ENCODE results near the gene NCOA6.
"Not testable (repeated sequence)": the region's sequence is repeated elsewhere in the genome, so short reads cannot be mapped to it uniquely, and the experiment has no call there.

Gene NCOA6

DNA sequence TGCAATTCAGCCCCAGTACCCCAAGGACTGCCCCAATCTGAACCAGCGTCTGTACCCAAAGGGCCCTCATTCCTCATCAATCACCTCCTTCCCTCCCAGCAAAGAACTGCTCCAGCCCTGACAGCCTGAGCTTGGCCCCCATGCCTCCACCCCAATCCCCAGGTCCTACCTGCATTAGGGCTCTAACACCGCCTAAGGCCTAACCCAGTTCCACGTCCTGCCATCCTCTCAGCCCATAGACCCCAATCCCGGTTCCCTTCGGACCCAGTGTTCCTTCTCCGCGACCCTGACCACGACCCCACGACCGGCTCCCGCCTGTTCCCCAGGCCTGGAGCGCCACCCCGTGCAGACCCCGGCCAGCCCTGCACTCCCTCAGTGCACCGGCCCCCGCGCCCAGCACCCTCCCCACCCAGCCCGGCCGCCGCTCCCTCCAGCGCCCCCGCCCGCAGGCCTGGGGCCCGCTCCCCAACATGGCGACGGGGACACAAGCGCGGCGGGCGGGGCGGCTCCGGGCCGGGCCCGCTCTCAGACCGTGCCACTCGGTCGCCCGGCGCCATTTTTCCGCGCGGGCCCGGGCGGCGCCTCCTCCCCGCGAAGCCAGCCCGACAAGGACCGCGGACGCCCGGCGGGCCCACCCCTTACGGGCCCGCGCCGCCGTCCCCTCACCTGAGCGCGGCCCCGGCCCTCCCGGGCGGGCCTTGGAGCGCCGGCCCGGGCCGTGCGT is 483 bp downstream of the NCOA6 start:
- peak; percentile 69 to 72 for DNase-seq

GRCh38 chr20:34824452-34824805 is 1.0 kb downstream of the NCOA6 start:
- DNase-seq: peak; percentile 79 to 80

GRCh38 chr20:34824026-34824425 is 1.4 kb downstream of the NCOA6 start:
- no peak for DNase-seq

DNA sequence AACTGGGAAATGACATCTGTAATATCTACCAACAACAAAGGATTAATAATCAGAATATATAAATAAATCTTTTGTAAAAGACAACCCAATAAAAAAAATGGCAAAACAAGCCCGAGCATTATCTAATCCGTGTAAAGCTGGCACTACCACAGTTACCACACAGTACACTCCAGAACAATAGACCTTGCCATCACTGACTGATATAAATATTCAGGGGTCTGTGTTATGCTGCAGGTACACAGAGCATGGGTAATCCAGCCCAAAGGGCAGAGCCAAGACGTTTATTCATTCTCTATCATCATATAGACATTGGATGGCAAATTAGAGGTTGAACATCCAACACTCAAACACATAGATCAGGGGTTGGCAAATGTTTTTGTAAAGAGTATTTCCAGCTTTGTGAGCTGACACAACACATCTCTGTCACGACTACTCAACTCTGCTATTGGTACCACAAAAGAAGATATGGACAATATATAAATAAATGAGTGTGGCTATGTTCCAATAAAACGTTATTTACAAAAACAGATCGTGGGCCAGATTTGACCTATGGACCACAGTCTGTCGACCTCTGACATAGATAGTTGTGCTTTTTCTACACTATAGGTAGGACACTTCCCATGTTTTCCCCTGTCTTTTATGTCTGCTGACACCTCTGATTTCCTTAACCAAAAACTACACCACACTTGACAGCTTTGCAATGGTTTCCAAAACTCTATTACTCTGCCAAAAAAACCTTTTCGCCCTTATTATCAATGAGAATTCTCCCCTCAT is 4.5 kb downstream of the NCOA6 start:
- no peak for DNase-seq

GRCh38 chr20:34817801-34818200 is 7.7 kb downstream of the NCOA6 start:
- no peak for DNase-seq

DNA sequence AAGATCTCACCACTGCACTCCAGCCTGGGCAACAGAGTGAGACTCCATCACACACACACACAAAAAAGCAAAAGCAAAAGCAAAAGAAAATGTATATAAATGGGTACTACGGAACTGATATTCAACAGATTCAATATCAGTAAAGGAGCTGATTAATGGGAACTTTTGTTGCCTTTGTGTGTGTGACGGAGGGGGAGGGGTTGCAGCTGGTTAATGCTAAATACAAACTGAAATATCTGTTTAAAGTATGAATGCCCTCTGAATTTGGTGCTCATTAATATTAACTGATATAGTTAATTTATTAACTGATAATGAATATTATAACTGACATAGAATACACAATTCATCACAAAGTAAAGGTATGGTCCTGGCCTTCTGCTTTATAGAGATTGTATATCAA is 8.4 kb downstream of the NCOA6 start:
- no peak for DNase-seq

- no peak for DNase-seq
These were observed 9.8 kb downstream of the NCOA6 start for GRCh38 chr20:34815636-34816035.

DNA sequence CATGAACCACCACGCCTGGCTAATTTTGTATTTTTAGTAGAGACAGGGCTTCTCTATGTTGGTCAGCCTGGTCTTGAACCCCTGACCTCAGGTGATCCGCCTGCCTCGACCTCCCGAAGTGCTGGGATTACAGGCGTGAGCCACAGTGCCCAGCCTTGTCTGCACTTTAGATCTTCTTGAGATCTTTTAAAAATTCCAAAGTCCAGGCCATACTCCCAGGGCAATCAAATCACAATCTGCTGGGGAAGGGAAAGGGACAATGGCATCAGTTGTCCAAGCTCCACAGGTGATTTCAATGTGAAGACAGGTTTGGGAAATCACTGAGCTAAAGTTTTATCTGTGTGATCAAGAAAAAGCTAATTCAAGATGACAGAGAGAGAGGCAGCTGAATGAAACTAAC is 16.9 kb downstream of the NCOA6 start:
- DNase-seq: no peak

- not testable (repeated sequence) for DNase-seq
These were observed 17.4 kb downstream of the NCOA6 start for GRCh38 chr20:34807944-34808465.

DNA sequence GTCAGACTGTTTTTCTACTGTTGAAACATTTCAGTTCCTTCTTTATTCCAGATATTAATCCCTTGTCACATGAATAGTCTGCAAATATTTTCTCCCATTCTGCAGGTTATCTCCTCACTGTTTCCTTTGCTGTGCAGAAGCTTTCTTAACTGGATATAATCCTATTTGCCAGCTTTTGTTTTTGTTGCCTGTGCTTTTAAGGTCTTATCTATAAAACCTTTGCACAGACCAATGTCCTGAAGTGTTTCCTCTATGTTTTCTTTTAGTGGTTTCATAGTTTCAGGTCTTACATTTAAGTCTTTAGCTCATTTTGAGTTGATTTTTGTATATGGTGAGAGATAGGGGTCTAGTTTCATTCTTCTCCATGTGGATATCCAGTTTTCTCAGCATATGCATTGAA is 19.2 kb downstream of the NCOA6 start:
- no peak for DNase-seq

- DNase-seq: no peak
These were observed 26.6 kb downstream of the NCOA6 start for GRCh38 chr20:34798871-34799270.

- DNase-seq: no peak
These were observed 27.1 kb downstream of the NCOA6 start for GRCh38 chr20:34798328-34798727.

DNA sequence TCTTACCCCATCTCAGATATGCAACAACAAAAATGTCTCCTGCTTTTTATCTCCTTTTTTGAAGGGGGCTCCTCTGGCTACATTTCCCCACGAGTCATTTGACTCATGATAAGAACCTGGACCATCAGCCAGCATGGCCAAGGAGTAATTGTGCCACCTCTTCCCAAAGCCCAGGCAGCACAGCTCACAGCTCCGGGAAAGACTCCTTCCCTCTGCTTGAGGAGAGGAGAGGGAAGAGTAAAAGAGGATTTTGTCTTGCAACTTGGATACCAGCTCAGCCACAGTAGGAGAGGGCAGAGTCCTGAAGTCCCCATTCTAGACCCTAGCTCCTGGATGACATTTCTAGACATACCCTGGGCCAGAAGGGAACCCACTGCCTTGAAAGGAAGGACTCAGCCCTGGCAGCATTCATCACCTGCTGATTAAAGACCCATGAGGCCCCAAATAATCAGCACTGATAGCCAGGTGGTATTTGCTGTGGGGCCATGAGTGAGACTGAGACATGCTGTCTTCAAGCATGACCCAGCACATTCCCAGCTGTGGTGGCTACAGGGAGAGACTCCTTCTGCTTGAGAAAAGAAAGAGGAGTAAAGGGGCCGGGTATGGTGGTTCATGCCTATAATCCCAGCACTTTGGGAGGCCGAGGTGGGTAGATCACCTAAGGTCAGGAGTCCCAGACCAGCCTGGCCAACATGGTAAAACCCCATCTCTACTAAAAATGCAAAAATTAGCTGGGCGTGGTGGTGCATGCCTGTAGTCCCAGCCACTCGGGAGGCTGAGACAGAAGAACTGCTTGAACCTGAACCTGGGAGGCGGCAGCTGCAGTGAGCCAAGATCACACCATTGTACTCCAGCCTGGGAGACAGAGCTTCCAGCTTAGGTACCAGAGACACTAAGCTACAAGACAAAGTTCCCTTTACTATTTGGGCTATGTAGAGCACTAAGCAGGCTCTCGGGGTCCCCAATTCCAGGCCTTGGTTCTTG is 28.1 kb downstream of the NCOA6 start:
- DNase-seq: no peak

DNA sequence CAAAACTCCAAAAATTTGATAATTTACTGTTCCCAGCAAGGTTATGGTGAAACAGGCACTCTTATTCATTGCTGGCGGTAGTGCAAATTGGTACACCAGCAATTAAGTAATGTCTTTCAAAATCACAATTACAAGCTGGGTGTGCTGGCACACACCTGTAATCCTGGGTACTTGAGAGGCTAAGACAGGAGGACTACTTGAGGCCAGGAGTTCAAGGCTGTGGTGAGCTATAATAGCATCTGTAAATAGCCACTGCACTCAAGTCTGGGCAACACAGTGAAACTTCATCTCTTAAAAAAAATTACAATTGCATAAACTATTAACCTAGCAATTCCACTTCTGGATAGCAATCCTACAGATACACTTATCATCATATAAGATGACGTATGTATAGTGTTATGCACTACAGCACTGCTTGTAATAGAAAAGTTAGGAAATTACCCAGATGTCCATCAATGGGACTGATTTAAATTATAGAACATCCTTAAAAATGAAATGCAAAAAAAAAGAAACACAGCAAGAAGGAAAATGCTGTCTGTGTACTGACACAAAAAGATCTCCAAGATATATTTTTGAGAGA is 31.4 kb downstream of the NCOA6 start:
- DNase-seq: no peak

DNA sequence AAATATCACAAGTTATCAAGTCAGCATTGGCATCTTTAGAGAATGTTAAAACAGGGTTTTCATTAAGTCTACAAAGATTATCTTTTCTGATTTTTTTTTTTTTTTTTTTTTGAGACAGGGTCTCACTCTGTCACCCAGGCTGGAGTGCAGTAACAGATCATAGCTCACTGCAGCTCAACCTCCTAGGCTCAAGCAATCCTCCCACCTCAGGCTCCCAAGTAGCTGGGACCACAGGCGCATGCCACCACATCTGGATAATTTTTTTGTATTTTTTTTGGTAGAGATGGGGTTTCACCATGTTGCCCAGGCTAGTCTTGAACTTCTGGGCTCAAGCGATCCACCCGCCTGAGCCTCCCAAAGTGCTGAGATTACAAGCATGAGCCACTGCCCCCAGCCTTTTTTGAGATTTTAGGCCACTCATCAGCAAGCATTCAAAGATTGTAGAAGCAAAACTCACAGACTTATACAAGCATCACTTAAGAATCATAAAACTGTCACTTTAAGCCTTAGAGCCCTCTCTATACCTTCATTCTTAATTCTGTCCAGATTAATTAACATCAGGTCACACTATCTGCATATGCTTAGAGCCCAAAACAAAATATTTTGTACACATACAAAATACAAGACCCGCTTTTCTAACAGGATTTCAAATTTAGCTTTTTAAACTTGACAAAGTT is 32.6 kb downstream of the NCOA6 start:
- no peak for DNase-seq

- DNase-seq: no peak
These were observed 34.0 kb downstream of the NCOA6 start for GRCh38 chr20:34791289-34792020.

DNA sequence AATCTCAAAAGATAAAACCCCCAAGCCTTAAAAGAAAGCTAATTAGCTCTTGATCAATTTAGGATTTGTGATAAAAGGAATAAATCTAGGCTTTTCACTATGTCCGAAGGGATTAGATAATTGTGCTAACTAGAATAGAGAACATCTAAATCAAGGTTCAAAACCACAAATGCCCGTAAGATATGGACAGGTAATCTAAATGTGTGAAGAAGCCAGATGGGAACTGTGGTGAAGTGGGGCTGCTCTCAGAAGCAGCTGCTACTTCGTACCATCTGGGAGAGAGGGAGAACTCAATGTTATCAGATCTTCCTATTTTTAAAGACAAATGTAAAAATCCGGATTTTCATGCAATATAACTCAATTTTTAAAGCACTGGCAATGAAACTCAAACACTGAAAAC is 44.2 kb downstream of the NCOA6 start:
- DNase-seq: no peak

DNA sequence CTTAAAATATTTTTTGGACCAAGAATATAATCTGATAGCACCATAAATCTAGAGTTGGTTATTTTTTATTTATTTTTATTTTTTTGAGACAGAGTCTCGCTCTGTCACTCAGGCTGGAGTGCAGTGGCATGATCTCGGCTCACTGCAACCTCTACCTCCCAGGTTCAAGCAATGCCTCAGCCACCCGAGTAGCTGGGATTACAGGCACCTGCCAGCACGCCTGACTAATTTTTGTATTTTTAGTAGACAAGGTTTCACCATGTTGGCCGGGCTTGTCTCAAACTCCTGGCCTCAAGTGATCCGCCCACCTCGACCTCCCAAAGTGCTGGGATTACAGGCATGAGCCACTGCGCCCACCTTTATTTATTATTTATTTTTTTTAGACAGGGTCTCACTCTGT is 45.2 kb downstream of the NCOA6 start:
- DNase-seq: not testable (repeated sequence)

DNA sequence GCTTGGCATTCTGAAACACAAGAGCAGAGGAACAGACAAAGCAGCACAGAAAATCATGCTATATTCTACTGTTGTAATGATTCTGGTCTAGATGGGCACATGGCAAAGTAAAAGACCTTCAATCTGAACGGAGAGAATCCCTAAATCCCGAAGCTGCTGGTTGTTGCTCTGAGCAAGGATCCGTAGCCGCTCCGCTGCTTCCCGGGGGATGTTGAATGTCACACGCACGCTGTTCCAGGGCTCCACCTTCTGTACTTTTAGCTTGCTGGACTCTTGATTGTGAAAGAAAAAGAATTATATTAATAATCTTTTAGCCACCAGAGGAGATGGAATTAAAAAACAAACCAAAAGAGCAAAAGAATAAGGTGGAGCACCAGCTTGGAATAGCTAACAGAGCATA is 49.3 kb downstream of the NCOA6 start:
- DNase-seq: no peak

GRCh38 chr20:34774886-34775285 is 50.6 kb downstream of the NCOA6 start:
- no peak for DNase-seq

DNA sequence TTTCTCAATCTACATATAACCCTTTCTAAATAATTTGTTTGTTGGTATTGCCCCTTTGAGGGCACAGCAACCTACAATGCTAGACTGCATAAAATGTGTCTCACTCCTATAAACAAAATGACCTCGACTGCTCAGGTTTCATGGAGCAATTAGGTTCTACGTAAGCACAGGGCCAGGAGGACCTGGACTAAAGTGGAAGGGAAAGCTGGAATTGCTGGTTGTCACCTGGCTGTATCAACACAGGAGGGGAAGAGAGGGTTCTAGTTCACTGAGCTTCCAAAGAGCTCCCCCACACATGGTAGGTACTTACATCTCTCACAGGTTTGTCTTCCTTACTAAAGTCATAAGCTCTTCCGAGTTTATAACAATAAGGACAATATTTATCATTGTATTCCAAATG is 51.0 kb downstream of the NCOA6 start:
- no peak for DNase-seq

Data from stimulated activated CD4-positive, alpha-beta T cell treated with anti-CD3 and anti-CD28 coated beads, Interleukin-2, amount 100 ng/mL, for 24 hours (primary cell).